Prostate gland (tissue), 2 donors: ENCODE data around the gene LTK.

Source experiments
- POLR2A ChIP-seq: fragments of 450-650 bp; IDR thresholded peaks from one replicate; pipeline ENCODE4 v1.6.1; 2016; ENCODE audit warnings: antibody characterized with exemption, mild to moderate bottlenecking
- POLR2AphosphoS5 ChIP-seq: sonication (generic); formaldehyde crosslinking; IDR thresholded peaks from one replicate; pipeline ENCODE4 v1.6.1; 2017; ENCODE audit warnings: antibody characterized with exemption
- TF ChIP-seq, protein P1 (sequence below), 4 experiments: fragments of 200-600 bp in 2 of 4; fragments of 450-650 bp in 2 of 4; sonication (generic) in 2 of 4; IDR thresholded peaks; 1 replicate in 3 of 4; 2 replicates in 1 of 4; pipeline ENCODE4 v1.5.1; 2016 to 2019; ENCODE audit warnings: antibody characterized with exemption in 4 of 4, mild to moderate bottlenecking in 2 of 4, moderate library complexity in 2 of 4

DNA sequence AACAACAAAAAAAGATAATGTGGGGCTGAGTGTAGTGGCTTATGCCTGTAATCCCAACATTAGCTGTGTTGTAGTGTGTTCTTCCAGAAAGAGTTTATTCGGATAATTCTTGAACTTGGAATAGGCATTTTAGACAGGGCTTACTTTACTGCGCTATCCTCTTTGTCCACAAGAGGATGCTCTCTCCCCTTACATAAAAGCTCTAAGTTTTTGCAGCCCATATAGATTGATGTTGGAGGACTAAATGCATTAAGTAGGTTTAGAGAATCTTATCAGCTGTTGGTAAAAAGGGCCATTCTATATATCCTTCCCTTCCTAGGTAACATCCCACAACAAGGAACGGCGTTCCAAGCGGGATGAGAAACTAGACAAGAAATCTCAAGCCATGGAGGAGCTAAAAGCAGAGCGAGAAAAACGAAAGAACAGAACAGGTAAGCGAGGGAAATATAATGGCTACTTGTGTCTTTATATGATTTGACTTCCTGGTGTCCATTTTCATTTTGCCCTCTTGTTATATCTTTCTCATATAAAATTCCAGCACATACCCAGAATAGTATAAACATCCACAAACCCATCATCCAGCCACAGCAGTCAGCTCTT is 47.7 kb downstream of the LTK start:
- TF ChIP-seq POLR2A (no peak), POLR2AphosphoS5 (no peak)
- TF ChIP-seq, protein P1, sequence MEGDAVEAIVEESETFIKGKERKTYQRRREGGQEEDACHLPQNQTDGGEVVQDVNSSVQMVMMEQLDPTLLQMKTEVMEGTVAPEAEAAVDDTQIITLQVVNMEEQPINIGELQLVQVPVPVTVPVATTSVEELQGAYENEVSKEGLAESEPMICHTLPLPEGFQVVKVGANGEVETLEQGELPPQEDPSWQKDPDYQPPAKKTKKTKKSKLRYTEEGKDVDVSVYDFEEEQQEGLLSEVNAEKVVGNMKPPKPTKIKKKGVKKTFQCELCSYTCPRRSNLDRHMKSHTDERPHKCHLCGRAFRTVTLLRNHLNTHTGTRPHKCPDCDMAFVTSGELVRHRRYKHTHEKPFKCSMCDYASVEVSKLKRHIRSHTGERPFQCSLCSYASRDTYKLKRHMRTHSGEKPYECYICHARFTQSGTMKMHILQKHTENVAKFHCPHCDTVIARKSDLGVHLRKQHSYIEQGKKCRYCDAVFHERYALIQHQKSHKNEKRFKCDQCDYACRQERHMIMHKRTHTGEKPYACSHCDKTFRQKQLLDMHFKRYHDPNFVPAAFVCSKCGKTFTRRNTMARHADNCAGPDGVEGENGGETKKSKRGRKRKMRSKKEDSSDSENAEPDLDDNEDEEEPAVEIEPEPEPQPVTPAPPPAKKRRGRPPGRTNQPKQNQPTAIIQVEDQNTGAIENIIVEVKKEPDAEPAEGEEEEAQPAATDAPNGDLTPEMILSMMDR (IDR thresholded peaks at IDR 0.05) = peak in 3 of 4 experiments; percentile 40 to 73 (median 65)
